Choroid plexus epithelial cell (primary cell): Measurements from ENCODE around the gene ATG4A.

Experiments used
- DNase-seq: peaks from one replicate; pipeline ENCODE4 v3.0.0-alpha.2; 2010; ENCODE audit warnings: low read depth
- H3K4me3 ChIP-seq: 2 replicates; pipeline ENCODE4 v1.5.1; 2011; ENCODE audit warnings: low read depth, mild to moderate bottlenecking, control low read depth, low read length, moderate library complexity
- TF ChIP-seq, protein P1 (sequence below): conservative IDR thresholded peaks from 2 replicates; pipeline ENCODE4 v1.5.1; 2011; ENCODE audit warnings: low read depth, mild to moderate bottlenecking, control low read depth, inconsistent platforms, low read length, moderate library complexity

The ATG4A gene

DNA sequence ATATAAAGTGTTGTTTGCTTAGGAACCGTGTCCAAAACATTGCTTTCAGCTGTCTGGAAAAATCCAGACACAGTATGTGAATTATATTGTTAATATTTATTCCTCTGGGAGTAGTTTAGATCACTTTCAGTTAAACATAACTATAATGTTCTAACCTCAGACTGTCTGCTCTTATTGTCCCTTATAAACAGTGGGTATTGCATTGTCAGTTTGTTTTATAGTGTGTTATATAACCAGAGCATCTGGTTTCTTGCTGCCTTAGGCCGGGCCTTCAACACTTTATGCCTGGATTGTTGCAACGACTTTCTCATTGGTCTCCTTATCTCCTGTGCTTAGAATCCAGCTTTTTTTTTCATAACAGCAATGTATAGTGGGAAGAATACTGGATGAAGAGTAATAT, 26.4 kb downstream of the ATG4A start:
- H3K4me3 ChIP-seq = no peak overlapping the region
- TF ChIP-seq, protein P1, sequence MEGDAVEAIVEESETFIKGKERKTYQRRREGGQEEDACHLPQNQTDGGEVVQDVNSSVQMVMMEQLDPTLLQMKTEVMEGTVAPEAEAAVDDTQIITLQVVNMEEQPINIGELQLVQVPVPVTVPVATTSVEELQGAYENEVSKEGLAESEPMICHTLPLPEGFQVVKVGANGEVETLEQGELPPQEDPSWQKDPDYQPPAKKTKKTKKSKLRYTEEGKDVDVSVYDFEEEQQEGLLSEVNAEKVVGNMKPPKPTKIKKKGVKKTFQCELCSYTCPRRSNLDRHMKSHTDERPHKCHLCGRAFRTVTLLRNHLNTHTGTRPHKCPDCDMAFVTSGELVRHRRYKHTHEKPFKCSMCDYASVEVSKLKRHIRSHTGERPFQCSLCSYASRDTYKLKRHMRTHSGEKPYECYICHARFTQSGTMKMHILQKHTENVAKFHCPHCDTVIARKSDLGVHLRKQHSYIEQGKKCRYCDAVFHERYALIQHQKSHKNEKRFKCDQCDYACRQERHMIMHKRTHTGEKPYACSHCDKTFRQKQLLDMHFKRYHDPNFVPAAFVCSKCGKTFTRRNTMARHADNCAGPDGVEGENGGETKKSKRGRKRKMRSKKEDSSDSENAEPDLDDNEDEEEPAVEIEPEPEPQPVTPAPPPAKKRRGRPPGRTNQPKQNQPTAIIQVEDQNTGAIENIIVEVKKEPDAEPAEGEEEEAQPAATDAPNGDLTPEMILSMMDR = no peak
- DNase-seq = no peak

GRCh38 chrX:108121291-108121690, 29.7 kb downstream of the ATG4A start:
- no peak overlapping the region for H3K4me3 ChIP-seq
- TF ChIP-seq, protein P1 = no peak
- DNase-seq = no peak

GRCh38 chrX:108122748-108123147, 31.2 kb downstream of the ATG4A start:
- TF ChIP-seq, protein P1 = no peak
- H3K4me3 ChIP-seq = no peak overlapping the region
- DNase-seq = peak; percentile 21

DNA sequence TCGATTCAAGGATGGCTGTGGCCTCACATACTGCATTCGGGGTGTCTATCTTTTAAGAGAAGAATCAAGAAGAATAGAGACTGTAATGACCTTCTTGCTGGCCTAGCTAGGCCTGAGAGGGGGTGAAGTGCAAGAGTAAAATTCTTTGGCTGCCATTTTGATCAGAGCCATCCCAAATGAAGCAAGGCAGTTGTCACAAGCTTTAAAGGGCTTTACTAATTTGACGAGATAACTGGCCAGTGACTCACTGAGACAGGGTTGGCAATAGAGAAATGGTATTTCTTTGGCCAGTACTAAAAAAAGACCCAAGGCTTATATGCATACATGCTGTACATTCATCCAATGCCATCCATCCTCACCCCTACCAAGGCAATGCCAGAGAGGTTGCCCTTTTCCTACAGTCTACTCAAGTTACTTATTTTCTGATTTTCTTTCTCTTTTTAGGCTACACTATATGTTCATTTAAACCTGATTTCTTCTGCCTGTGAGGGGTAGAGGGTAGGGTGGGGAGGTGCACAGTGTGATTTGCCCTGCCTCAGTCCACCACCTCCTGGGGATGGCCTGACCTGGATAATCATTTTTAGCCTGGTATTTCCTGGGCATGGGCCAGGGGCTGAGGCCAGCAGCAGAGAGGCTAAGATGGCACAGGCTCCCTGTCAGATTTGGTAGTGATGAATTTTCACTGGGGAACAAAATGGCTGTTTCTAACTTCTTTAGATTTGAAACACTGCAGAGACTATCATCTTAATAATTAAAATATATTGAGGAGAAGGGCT, 32.2 kb downstream of the ATG4A start:
- TF ChIP-seq, protein P1 = no peak
- no peak for DNase-seq
- H3K4me3 ChIP-seq = no peak overlapping the region

DNA sequence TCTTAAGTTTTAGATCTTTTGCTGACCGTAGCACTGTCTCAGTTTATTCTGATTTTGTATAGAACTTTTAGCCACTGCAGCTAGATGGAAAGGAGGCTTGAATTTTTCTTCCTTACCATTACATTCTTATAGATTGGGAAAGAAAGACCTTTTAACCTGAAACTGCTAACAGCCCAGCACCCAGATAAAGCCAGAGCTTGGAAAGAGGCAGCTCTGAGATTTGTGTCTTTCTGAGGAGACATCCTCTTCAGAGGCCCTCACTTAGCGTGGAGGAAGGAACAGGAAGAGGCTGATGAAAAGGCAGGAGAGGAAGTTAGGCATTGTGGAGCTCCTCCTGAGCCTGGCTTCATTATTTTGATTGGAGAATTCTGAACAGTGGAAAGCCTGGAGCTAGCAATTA, 35.1 kb downstream of the ATG4A start:
- peak; percentile 52 for DNase-seq
- TF ChIP-seq, protein P1 = no peak
- H3K4me3 ChIP-seq = no peak overlapping the region

DNA sequence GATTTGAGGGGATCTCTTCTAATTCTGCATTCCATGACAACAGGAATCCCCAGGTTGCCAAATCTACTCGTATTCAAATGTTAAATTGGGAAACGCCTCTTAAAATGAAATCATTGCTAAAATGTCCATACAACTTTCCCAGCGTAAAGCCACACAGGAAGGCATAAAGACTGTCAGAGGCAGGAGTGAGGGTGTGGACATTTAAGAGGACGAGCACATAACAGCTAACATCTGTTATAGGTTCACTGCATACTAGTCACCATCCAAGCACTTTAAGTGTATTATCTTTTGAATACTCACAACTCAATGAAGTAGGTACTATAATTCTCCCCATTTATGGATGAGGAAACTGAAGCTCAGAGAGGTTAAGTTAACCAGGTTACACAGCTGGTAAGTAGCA, 35.6 kb downstream of the ATG4A start:
- no peak overlapping the region for H3K4me3 ChIP-seq
- TF ChIP-seq, protein P1 = no peak
- no peak for DNase-seq

DNA sequence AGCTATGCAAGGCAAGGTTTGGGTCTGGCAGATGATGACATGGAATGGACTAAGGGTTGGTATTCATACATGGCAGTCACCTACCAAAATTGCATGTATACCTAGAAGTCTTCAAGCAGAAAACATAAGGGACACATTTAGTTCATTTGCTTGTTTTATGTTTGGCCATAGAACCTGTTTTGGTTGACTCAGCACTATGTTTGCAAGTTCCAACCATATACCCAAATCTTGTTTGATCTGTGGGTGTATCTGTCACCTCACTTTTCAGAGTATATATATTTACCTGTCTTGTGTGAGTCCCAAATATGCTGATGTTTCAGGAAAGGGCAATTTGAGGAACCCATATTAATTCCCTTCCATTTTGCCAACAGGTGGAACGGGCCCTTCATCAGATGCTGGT, 39.3 kb downstream of the ATG4A start:
- TF ChIP-seq, protein P1 = no peak
- no peak overlapping the region for H3K4me3 ChIP-seq
- no peak for DNase-seq
